Activated T-helper 1 cell treated with anti-CD3 and anti-CD28 coated beads, Interleukin-12 subunit alpha, Interleukin-12 subunit beta, Interleukin-2, Interleukin-4 antibody, amounts not matched to agents 30 ng/mL and 10 ng/mL and 1 ng/mL, durations not matched to agents 14 hours and 24 hours and 36 hours (primary cell): ENCODE measurements around the gene ZP2. TPM values are rescaled to one million over a fixed set of nuclear protein-coding genes. Genes with fewer than 3 reads are reported as not detected.
"Not testable (repeated sequence)": the region's sequence is repeated elsewhere in the genome, so short reads cannot be mapped to it uniquely, and the experiment has no call there.

Source experiments
- DNase-seq: peaks from one replicate; pipeline ENCODE4 v3.0.0; 2021; ENCODE audit warnings: low spot score
- H3K27ac Mint-ChIP-seq: one replicate; pipeline ENCODE4 v1.8.0; 2021; ENCODE audit warnings: mild to moderate bottlenecking, mixed read lengths
- H3K27me3 Mint-ChIP-seq: one replicate; pipeline ENCODE4 v1.8.0; 2022; ENCODE audit warnings: mild to moderate bottlenecking, moderate library complexity, mixed read lengths; ENCODE audit not compliant: insufficient read depth
- H3K36me3 Mint-ChIP-seq: one replicate; pipeline ENCODE4 v1.8.0; 2021; ENCODE audit warnings: low read depth, mixed read lengths
- H3K4me1 Mint-ChIP-seq: one replicate; pipeline ENCODE4 v1.8.0; 2021; ENCODE audit warnings: low read depth, mixed read lengths
- H3K4me3 Mint-ChIP-seq: one replicate; pipeline ENCODE4 v1.8.0; 2021; ENCODE audit warnings: mild to moderate bottlenecking, moderate library complexity, mixed read lengths
- H3K9me3 Mint-ChIP-seq: one replicate; pipeline ENCODE4 v1.8.0; 2021; ENCODE audit warnings: mixed read lengths
- intact Hi-C: fragments of 100-400 bp; cut with micrococcal nuclease; formaldehyde crosslinking; loops from one replicate; pipeline ENCODE4 v1.15.1; 2024
- total RNA-seq: library from RNA; stranded (reverse); gene quantifications from 2 replicates; pipeline ENCODE4 v1.2.3, GENCODE V29; 2022

ZP2 gene
- total RNA-seq, 1 donor from 2014 or later: not detected

DNA sequence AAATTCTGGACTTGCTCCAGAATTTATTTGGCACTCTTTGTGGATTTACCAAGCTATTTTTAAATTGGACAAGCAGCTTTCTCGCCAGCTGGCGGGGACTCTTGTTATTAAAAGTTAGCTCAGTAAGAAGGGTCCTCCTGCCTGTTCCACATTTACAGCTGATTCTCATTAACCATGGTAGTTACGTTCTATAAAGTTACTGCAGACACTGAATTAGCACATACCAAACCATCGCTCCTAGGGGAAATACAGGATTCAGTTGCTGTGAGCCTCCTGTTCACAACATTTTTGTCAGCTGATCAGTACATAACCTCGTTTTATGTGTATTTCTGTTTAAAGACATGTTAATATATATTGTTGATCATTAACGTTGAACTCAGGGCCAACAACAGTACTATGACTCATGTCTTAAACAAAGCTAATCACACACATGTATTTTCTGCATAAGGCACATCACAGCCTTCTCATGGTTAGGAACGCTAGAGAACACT lies 48.7 kb downstream of the ZP2 start:
- Mint-ChIP-seq H3K9me3 (no peaks in the 10 kb centered on the region), H3K4me1 (peaks cover 8% of the 10 kb centered on the region), H3K4me3 (no peak overlapping the region), H3K36me3 (peaks cover 10% of the 10 kb centered on the region), H3K27me3 (no peaks in the 10 kb centered on the region), H3K27ac (no peak overlapping the region)
- intact Hi-C loops: no loop called here
- no peak for DNase-seq

DNA sequence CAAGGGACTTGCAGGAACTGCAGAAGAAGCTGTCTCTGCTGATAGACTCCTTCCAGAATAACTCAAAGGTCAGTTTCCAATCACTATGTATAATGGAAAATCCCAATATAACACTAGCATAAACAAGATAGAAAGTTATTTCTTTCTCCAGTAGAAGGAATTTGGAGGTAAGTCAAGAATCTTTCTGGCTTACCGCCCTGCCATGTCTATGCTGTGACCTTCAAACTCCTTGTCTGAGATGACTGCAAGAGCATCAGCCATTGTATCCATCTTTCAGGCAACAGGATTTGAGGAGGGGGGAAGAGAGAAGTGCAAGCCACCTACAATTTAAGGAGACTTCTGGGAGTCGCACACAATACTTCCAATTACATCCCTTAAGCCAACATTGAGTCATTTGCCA lies 50.2 kb downstream of the ZP2 start:
- H3K27ac Mint-ChIP-seq: no peak overlapping the region
- intact Hi-C loops: no loop called here
- peaks cover 8% of the 10 kb centered on the region for H3K4me1 Mint-ChIP-seq
- peaks cover 10% of the 10 kb centered on the region for H3K36me3 Mint-ChIP-seq
- no peak for DNase-seq
- H3K9me3 Mint-ChIP-seq: no peaks in the 10 kb centered on the region
- no peak overlapping the region for H3K4me3 Mint-ChIP-seq
- H3K27me3 Mint-ChIP-seq: no peaks in the 10 kb centered on the region

GRCh38 chr16:21160276-21160675 lies 51.1 kb downstream of the ZP2 start:
- Mint-ChIP-seq H3K4me1 (peaks cover 8% of the 10 kb centered on the region), H3K36me3 (peaks cover 8% of the 10 kb centered on the region), H3K9me3 (no peaks in the 10 kb centered on the region), H3K27me3 (no peaks in the 10 kb centered on the region), H3K27ac (no peak overlapping the region), H3K4me3 (no peak overlapping the region)
- no peak for DNase-seq
- intact Hi-C loops: no loop called here

DNA sequence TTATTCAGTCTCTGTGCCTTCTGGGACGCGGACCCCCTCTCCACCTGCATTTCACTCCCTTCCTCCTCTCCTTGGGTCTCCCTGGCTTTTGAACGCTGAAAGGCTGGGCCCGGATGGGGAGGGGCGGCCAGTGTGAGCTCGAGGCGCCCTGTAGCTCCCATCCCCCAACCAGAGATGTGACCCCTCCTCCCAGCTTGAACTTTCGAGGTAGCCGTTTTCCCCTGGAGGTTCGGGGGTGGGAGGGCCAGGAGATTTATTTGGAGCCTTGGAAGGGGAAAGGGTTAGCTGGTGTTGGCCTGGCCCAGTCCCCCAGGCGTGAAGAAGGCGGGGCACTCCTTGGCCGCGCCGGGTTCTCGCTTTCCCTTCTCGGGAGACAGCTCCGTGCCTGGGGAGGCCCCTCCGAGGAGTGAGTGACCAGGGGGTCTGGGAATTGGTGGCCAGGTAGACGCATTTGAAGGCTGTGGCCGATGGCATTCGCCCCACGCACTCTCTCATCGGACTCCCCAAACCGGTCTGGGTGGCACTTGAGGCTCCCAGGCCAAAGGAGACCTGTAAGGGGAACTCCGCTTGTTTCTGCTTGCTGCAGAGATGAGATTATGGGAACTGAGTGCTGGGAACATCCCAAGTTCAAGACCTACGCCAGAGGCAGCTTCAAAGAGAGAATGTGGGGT lies 52.0 kb downstream of the ZP2 start:
- peak overlapping the region; percentile 92 for H3K4me3 Mint-ChIP-seq

DNA sequence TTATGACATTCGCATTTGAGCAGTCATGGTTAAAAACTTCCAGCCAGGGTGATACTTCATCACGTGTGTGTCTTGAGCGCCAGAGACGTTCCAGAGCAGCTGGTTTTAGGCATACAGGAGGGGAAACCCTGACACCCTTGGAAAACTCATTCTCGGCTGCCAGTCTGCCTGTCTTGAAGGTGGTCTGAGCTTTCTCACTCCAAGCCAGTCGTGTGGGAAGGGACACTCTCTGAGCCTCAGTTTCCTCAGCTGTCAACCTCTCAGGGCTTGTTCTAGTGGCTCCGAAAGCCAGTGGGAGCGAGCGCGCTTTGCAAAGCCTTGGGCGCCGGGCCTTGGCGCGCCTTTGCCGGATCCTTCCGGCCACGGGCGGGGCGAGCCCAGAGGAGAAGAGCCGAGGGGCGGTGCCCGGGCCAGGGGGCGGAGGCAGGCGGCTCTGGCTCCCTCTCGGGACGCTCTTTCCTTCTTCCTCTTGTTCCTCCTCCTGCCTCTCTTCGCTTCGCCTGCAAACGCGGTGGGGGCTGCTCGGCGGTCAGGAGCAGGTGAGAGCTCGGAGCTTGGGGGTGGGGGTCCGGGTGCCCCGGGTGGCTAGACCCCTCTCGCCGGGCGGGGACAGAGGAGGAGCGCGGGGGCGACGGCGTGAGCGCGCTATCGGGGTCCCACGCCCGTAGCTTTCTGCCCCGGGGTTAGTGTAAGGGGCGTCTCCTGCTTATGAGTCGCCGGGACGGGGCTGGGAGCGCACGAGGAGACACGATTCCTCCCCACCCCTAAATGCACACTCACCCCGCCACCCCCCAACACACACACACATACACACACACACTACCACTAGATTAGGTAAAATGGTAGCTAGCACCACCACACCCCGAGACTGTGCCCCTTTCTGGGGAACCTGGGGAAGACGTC lies 52.9 kb downstream of the ZP2 start, which contains the start of gene LDAF1:
TSS of gene LDAF1 (plus strand) at position 467 of the 903 bp plus-strand sequence. CDS start 2,509 bp downstream, outside the sequence.
- Mint-ChIP-seq H3K27ac (peak within 1 kb of the TSS; percentile 11), H3K9me3 (no peaks in the 10 kb centered on the region), H3K27me3 (no peaks in the 10 kb centered on the region), H3K36me3 (peaks cover 8% of the 10 kb centered on the region), H3K4me3 (peak within 1 kb of the TSS; percentile 92), H3K4me1 (peaks cover 8% of the 10 kb centered on the region)
- peak; percentile 75 for DNase-seq
- intact Hi-C loops: loop anchor here (1.0 to 2.0 kb wide), 4 partner anchors 142 to 417 kb away; partner anchors contain the start of genes ERI2, REXO5 and THUMPD1

More for the DNA sequence above, 52.0 kb downstream of the ZP2 start:
- Mint-ChIP-seq H3K36me3 (peaks cover 8% of the 10 kb centered on the region), H3K4me1 (peaks cover 8% of the 10 kb centered on the region), H3K27me3 (no peaks in the 10 kb centered on the region), H3K27ac (peak overlapping the region; percentile 11), H3K9me3 (no peaks in the 10 kb centered on the region)
- intact Hi-C loops: loop anchor here (2.0 kb wide), 1 partner anchor 353 kb away; the partner anchor contains the start of genes ERI2 and REXO5
- DNase-seq: peak; percentile 1

DNA sequence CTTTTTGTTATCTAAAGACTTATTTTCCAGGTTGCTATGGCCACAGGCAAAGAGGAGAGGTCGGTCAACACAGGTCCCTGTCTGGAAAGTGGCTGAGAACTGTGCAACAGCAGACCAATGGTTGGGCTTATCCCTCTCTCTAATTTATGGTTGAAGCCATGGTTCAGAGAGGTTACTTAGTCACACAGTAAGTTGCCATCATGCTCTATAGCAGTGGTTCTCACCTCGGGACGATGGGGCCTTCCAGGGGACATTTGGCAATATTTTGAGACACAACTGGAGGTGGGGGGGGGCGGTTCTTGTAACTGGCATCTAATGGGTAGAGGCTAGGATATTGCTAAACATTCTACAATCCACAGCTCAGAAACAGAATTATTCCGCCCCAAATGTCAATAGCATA lies 53.7 kb downstream of the ZP2 start:
- no peak for DNase-seq
- Mint-ChIP-seq H3K4me3 (peak overlapping the region; percentile 92), H3K4me1 (peaks cover 8% of the 10 kb centered on the region), H3K36me3 (peaks cover 8% of the 10 kb centered on the region), H3K27ac (no peak overlapping the region), H3K27me3 (no peaks in the 10 kb centered on the region), H3K9me3 (no peaks in the 10 kb centered on the region)
- intact Hi-C loops: loop anchor here (1.0 to 2.0 kb wide), 4 partner anchors 143 to 416 kb away; partner anchors contain the start of genes ERI2, REXO5 and THUMPD1

- H3K4me1 Mint-ChIP-seq: peaks cover 8% of the 10 kb centered on the region
- H3K4me3 Mint-ChIP-seq: peak overlapping the region; percentile 92
- no peak overlapping the region for H3K27ac Mint-ChIP-seq
- peaks cover 2% of the 10 kb centered on the region for H3K27me3 Mint-ChIP-seq
- no peaks in the 10 kb centered on the region for H3K9me3 Mint-ChIP-seq
- no peak for DNase-seq
- peaks cover 6% of the 10 kb centered on the region for H3K36me3 Mint-ChIP-seq
- intact Hi-C loops: no loop called here
These were observed 54.5 kb downstream of the ZP2 start for GRCh38 chr16:21156767-21157467.

GRCh38 chr16:21156011-21156410 lies 55.4 kb downstream of the ZP2 start:
- intact Hi-C loops, H3K36me3 Mint-ChIP-seq, DNase-seq, H3K27ac Mint-ChIP-seq, H3K27me3 Mint-ChIP-seq, H3K4me3 Mint-ChIP-seq, H3K9me3 Mint-ChIP-seq, H3K4me1 Mint-ChIP-seq: not testable (repeated sequence)

GRCh38 chr16:21153124-21153729 lies 58.1 kb downstream of the ZP2 start:
- intact Hi-C loops, H3K27me3 Mint-ChIP-seq, H3K9me3 Mint-ChIP-seq, H3K27ac Mint-ChIP-seq, H3K4me3 Mint-ChIP-seq, H3K4me1 Mint-ChIP-seq, DNase-seq, H3K36me3 Mint-ChIP-seq: not testable (repeated sequence)

DNA sequence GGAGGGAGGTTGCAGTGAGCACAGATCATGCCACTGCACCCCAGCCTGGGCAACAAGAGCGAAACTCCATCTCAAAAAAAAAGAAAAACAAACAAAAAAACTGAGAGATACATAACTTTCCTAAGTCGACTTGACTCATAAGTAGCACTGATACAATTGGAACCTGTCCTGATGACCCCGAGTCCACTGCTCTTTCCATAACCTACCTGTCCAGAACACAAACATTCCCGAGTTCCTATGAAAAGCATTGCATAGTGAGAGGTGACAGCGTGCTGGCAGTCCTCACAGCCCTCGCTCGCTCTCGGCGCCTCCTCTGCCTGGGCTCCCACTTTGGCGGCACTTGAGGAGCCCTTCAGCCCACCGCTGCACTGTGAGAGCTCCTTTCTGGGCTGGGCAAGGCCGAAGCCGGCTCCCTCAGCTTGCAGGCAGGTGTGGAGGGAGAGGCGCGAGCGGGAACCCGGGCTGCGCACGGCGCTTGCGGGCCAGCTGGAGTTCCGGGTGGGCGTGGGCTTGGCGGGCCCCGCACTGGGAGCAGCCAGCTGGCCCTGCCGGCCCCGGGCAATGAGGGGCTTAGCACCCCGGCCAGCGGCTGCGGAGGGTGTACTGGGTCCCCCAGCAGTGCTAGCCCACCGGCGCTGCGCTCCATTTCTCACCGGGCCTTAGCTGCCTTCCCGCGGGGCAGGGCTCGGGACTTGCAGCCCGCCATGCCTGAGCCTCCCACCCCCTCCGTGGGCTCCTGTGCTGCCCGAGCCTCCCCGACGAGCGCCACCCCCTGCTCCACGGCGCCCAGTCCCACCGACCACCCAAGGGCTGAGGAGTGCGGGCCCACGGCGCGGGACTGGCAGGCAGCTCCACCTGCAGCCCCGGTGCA lies 59.0 kb downstream of the ZP2 start:
- H3K27ac Mint-ChIP-seq, DNase-seq, H3K4me1 Mint-ChIP-seq, H3K9me3 Mint-ChIP-seq, H3K4me3 Mint-ChIP-seq, H3K36me3 Mint-ChIP-seq, intact Hi-C loops: not testable (repeated sequence)
- peaks cover 15% of the 10 kb centered on the region for H3K27me3 Mint-ChIP-seq

DNA sequence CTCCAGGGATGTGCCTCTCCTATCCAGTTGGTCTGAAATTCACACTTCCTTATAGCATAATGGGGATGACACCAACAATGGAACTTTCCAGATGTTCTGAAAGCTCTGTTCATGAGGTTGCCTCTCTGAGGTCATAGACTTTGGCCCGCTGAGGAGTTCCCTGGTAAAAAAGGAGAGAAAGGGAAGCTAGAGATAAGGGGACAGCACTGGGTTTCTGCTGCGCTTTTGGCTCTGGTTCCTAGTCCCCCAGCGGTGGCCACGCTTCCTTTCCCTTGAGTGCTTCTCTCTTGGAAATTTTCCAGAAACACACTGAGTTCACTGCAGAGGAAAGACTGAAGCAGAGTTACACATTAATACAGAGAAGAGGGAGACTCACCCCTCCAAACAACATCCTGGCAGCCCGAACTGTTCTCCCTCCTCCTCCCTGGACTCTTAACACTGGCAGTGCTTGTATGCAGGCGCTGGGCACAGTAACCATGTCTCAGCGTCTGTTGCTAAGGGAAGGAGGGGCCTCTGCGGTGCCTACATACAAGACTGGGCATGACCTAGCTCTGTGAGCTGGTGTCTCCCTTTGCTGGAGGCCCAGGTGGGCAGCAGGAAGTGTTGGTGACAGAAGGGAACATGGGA lies 60.9 kb downstream of the ZP2 start, which contains the start of gene DNAH3:
TSS of gene DNAH3 (minus strand) at position 472 of the 627 bp plus-strand sequence. CDS start 527 bp downstream, outside the sequence.
- H3K9me3 Mint-ChIP-seq: no peaks in the 10 kb centered on the region
- intact Hi-C loops: no loop called here
- H3K36me3 Mint-ChIP-seq: no peaks in the 10 kb centered on the region
- DNase-seq: no peak
- peaks cover 18% of the 10 kb centered on the region for H3K27me3 Mint-ChIP-seq
- no peak within 1 kb of the TSS for H3K4me3 Mint-ChIP-seq
- H3K27ac Mint-ChIP-seq: no peak within 1 kb of the TSS
- no peaks in the 10 kb centered on the region for H3K4me1 Mint-ChIP-seq
